ENCODE measurements around the gene PARD6A.
A peak's percentile ranks its signal among the peaks of the same experiment; 100 is the strongest.

PARD6A gene

GRCh38 chr16:67707210-67707609 lies 46.5 kb downstream of the PARD6A start:
- no peak for TF ChIP-seq CTCF (IDR thresholded peaks at IDR 0.05; ENCODE audit: low read depth, low read length)
- no peak overlapping the region for H3K4me3 ChIP-seq (replicated peaks in 1 of 2; ENCODE audit: low read depth in 2 of 2, low read length in 2 of 2)
- no peak for DNase-seq (ENCODE audit: low read depth in 2 of 2)

GRCh38 chr16:67707790-67708189 lies 47.0 kb downstream of the PARD6A start:
- no peak for DNase-seq (ENCODE audit: low read depth in 2 of 2)
- no peak overlapping the region for H3K4me3 ChIP-seq (replicated peaks in 1 of 2; ENCODE audit: low read depth in 2 of 2, low read length in 2 of 2)
- no peak for TF ChIP-seq CTCF (IDR thresholded peaks at IDR 0.05; ENCODE audit: low read depth, low read length)

- DNase-seq (ENCODE audit: low read depth in 2 of 2) = peak in 1 of 2 donors; percentile 25
- no peak overlapping the region for H3K4me3 ChIP-seq (replicated peaks in 1 of 2; ENCODE audit: low read depth in 2 of 2, low read length in 2 of 2)
- TF ChIP-seq CTCF (IDR thresholded peaks at IDR 0.05; ENCODE audit: low read depth, low read length) = no peak
These were observed 47.6 kb downstream of the PARD6A start for GRCh38 chr16:67708368-67708771.

- no peak for TF ChIP-seq CTCF (IDR thresholded peaks at IDR 0.05; ENCODE audit: low read depth, low read length)
- H3K4me3 ChIP-seq (replicated peaks in 1 of 2; ENCODE audit: low read depth in 2 of 2, low read length in 2 of 2) = no peak overlapping the region
These were observed 48.3 kb downstream of the PARD6A start for GRCh38 chr16:67709050-67709449.

GRCh38 chr16:67710607-67711006 lies 49.8 kb downstream of the PARD6A start:
- TF ChIP-seq CTCF (IDR thresholded peaks at IDR 0.05; ENCODE audit: low read depth, low read length) = no peak
- no peak overlapping the region for H3K4me3 ChIP-seq (replicated peaks in 1 of 2; ENCODE audit: low read depth in 2 of 2, low read length in 2 of 2)
- no peak for DNase-seq (ENCODE audit: low read depth in 2 of 2)

More at GRCh38 chr16:67709050-67709449, 48.3 kb downstream of the PARD6A start:
- no peak for DNase-seq (ENCODE audit: low read depth in 2 of 2)

Measured in cardiac fibroblast (primary cell).